ENCODE data around the gene IFI27. TPM values are rescaled to one million over a fixed set of nuclear protein-coding genes. Genes with fewer than 3 reads are reported as not detected.

Gene IFI27
- total RNA-seq, 1 donor from 2014 or later: 1,022 TPM

- Mint-ChIP-seq H3K27ac (ENCODE audit: unreplicated experiment) (no peak overlapping the region), H3K4me3 (ENCODE audit: unreplicated experiment) (no peak overlapping the region), H3K36me3 (ENCODE audit: low read depth, unreplicated experiment) (peaks cover 24% of the 10 kb centered on the region), H3K9me3 (ENCODE audit: unreplicated experiment) (no peaks in the 10 kb centered on the region), H3K4me1 (ENCODE audit: low read depth, unreplicated experiment) (peaks cover 20% of the 10 kb centered on the region), H3K27me3 (ENCODE audit: low read depth, unreplicated experiment) (no peaks in the 10 kb centered on the region)
- H3K9ac ChIP-seq (ENCODE audit: low read length): no peak overlapping the region
- H2AFZ ChIP-seq (ENCODE audit: low read depth, low read length): no peak overlapping the region
- H3K4me2 ChIP-seq (ENCODE audit: low read length): no peak overlapping the region
- H3K79me2 ChIP-seq (ENCODE audit: insufficient read depth, low read length): no peaks in the 10 kb centered on the region
- no peaks in the 10 kb centered on the region for H3K27me3 ChIP-seq (ENCODE audit: insufficient read depth, low read length)
- no peak overlapping the region for H3K27ac ChIP-seq (ENCODE audit: low read depth, low read length)
- no peak for DNase-seq (ENCODE audit: low read depth)
- H3K4me3 ChIP-seq (ENCODE audit: insufficient read depth, low read depth, low read length): no peak overlapping the region
- no peaks in the 10 kb centered on the region for H3K9me3 ChIP-seq (ENCODE audit: insufficient read depth, low read depth, low read length)
- no peak for TF ChIP-seq EZH2 (IDR thresholded peaks at IDR 0.05; ENCODE audit: insufficient read depth, low read length)
- no peak for TF ChIP-seq CTCF (IDR thresholded peaks at IDR 0.05; ENCODE audit: insufficient read depth, low read depth, low read length)
- no peaks in the 10 kb centered on the region for H3K36me3 ChIP-seq (ENCODE audit: insufficient read depth, low read length)
- H3K4me1 ChIP-seq (ENCODE audit: insufficient read depth, low read length): peaks cover 10% of the 10 kb centered on the region
- no peak for FAIRE-seq
- H4K20me1 ChIP-seq (ENCODE audit: insufficient read depth, low read length): peaks cover 8% of the 10 kb centered on the region
Measured at GRCh38 chr14:94101748-94102147, 8.8 kb upstream of the IFI27 start.

- Mint-ChIP-seq H3K27ac (ENCODE audit: unreplicated experiment) (no peak overlapping the region), H3K36me3 (ENCODE audit: low read depth, unreplicated experiment) (peaks cover 19% of the 10 kb centered on the region)
- no peak overlapping the region for H2AFZ ChIP-seq (ENCODE audit: low read depth, low read length)
Measured at GRCh38 chr14:94102768-94103482, 7.6 kb upstream of the IFI27 start.

More at GRCh38 chr14:94102768-94103482, 7.6 kb upstream of the IFI27 start:
- H3K27me3 ChIP-seq (ENCODE audit: insufficient read depth, low read length): no peaks in the 10 kb centered on the region
- H3K4me1 ChIP-seq (ENCODE audit: insufficient read depth, low read length): peaks cover 10% of the 10 kb centered on the region
- H3K4me3 Mint-ChIP-seq (ENCODE audit: unreplicated experiment): no peak overlapping the region
- H3K4me1 Mint-ChIP-seq (ENCODE audit: low read depth, unreplicated experiment): peaks cover 20% of the 10 kb centered on the region
- H3K9me3 Mint-ChIP-seq (ENCODE audit: unreplicated experiment): no peaks in the 10 kb centered on the region
- H3K36me3 ChIP-seq (ENCODE audit: insufficient read depth, low read length): no peaks in the 10 kb centered on the region
- H3K4me2 ChIP-seq (ENCODE audit: low read length): no peak overlapping the region
- DNase-seq (ENCODE audit: low read depth) (no peak), FAIRE-seq (no peak)
- peaks cover 8% of the 10 kb centered on the region for H4K20me1 ChIP-seq (ENCODE audit: insufficient read depth, low read length)
- no peak overlapping the region for H3K27ac ChIP-seq (ENCODE audit: low read depth, low read length)
- no peak for TF ChIP-seq CTCF (IDR thresholded peaks at IDR 0.05; ENCODE audit: insufficient read depth, low read depth, low read length)
- no peaks in the 10 kb centered on the region for H3K79me2 ChIP-seq (ENCODE audit: insufficient read depth, low read length)
- no peak overlapping the region for H3K9ac ChIP-seq (ENCODE audit: low read length)
- H3K9me3 ChIP-seq (ENCODE audit: insufficient read depth, low read depth, low read length): no peaks in the 10 kb centered on the region
- H3K27me3 Mint-ChIP-seq (ENCODE audit: low read depth, unreplicated experiment): no peaks in the 10 kb centered on the region
- no peak overlapping the region for H3K4me3 ChIP-seq (ENCODE audit: insufficient read depth, low read depth, low read length)

Data from astrocyte (in vitro differentiated cells and primary cell).